Retinal pigment epithelial cell (primary cell): Measurements from ENCODE around the gene TMEM179B.

ENCODE experiments used
- DNase-seq: peaks from one replicate; pipeline ENCODE4 v3.0.0-alpha.2; 2010; ENCODE audit warnings: low read depth
- H3K4me3 ChIP-seq: 2 replicates; pipeline ENCODE4 v1.5.1; 2011; ENCODE audit warnings: mild to moderate bottlenecking, low read length, control low read depth, moderate library complexity
- TF ChIP-seq, protein P1 (sequence below): conservative IDR thresholded peaks from 2 replicates; pipeline ENCODE4 v1.5.1; 2011; ENCODE audit warnings: low read depth, low read length, control low read depth, inconsistent platforms

TMEM179B gene

DNA sequence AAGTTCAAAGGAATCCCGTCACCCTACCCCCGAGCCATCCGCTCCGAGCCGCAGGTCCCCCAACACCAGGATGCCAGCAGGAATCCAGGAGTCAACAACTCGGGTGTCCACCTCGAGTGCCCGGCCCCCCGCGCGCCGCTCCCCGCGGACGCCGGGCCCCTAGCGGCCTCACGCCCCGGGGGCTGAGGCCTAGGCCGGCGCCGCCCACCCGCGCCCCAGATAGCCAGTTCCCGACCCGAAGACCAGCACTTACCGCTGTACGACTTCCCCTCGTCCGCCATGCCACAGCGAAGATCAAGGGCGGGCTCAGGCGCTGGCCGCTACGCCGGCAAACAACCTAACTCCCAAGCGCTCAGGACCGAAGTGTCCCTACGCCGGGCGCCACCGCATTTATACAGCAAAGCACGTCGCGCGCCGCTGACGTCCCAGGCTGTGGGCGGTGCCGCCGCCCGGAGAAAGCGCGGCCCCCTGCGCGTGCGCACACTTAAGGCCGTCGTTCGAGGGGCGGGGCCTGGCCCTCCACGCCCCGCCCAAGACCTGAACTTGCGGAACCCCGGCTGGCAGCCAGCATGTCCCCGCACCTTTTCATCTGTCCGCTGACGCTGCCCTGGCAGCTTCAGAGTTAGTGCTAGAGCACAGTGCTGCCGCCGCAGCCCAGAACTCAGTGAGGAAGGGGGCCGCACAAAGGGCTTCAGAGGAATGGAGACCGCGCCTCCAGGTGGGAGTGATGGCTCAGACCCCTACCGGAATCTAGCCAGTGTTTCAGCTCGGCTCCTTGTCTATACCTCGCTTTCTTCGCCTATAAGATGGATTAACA is 18.1 kb downstream of the TMEM179B start, which contains the start of gene NXF1:
Gene NXF1 (minus strand): TSS at position 365 of the 817 bp plus-strand sequence. CDS start 84 bp downstream, at position 281.
- peak within 1 kb of the TSS; percentile 94 for H3K4me3 ChIP-seq
- TF ChIP-seq, protein P1, sequence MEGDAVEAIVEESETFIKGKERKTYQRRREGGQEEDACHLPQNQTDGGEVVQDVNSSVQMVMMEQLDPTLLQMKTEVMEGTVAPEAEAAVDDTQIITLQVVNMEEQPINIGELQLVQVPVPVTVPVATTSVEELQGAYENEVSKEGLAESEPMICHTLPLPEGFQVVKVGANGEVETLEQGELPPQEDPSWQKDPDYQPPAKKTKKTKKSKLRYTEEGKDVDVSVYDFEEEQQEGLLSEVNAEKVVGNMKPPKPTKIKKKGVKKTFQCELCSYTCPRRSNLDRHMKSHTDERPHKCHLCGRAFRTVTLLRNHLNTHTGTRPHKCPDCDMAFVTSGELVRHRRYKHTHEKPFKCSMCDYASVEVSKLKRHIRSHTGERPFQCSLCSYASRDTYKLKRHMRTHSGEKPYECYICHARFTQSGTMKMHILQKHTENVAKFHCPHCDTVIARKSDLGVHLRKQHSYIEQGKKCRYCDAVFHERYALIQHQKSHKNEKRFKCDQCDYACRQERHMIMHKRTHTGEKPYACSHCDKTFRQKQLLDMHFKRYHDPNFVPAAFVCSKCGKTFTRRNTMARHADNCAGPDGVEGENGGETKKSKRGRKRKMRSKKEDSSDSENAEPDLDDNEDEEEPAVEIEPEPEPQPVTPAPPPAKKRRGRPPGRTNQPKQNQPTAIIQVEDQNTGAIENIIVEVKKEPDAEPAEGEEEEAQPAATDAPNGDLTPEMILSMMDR, result peak; percentile 11
- DNase-seq, result peak; percentile 67

DNA sequence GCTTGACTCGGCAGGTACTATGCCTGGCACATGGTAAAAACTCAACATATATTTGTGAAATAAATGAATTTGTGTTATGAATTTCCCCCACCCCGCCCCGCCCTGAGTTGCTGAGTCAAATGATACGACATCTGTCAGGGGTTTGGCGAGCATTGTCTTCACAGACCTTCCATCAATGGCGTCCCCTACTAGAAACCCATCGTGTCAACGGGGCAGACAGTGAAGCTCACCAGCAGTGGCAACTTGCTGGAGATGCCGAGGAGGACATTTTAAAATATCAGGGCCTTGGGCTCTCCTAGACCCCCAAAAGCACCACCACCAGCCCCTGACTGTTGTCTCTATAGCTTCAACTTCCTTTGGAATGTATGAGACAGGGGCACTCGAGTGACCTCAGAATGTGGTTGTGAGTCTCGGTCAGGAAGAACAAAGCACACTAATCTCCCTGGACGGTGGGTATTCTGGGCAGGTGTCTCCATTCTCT is 18.8 kb downstream of the TMEM179B start:
- H3K4me3 ChIP-seq, result peak overlapping the region; percentile 94
- DNase-seq, result no peak
- TF ChIP-seq, protein P1, result no peak

DNA sequence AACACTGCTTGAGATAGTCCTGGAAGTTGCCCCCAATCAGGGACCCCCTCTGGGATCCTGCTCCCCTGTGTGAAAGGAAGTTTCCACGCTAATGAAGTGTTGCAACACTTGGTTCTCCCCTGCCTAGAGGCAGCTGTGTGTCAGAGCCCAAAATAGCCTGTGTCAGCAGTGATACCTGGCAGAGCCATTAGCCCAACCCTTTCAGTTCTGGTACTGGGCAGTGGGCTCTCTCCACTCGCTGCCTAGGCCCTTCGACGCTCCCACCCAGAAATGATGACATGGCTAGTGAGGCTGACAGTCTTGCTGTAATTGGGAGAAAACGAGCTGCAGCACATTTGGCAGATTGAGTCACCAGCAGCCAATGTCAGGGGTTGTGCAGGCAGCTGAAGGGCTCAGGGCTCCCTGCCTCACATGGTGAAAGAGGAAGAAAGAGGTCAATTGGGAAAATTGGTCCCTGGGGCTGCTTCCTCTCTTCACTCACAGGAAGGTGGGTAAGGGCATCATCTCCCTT is 19.5 kb downstream of the TMEM179B start:
- DNase-seq, result no peak
- H3K4me3 ChIP-seq, result no peak overlapping the region
- TF ChIP-seq, protein P1, result no peak

DNA sequence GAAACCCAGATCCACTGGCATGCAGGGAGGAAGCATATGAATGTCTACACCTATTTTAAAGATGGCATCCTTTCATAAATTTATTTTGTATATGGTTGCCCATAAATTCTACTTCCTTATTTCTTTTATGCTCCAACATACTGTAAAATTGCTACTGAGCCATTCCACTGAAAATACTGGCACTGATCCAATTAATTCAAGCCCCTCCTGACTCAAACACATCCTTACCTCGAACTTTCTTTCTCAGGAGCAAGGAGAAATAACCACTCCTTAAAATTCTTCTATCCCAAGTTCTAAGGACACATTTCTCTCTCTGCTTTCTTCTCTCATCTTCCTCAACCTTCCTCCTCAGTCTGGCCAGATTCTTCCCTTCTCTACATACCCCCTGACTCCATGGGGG is 23.5 kb downstream of the TMEM179B start:
- no peak for DNase-seq
- H3K4me3 ChIP-seq, result no peak overlapping the region
- TF ChIP-seq, protein P1, result no peak

DNA sequence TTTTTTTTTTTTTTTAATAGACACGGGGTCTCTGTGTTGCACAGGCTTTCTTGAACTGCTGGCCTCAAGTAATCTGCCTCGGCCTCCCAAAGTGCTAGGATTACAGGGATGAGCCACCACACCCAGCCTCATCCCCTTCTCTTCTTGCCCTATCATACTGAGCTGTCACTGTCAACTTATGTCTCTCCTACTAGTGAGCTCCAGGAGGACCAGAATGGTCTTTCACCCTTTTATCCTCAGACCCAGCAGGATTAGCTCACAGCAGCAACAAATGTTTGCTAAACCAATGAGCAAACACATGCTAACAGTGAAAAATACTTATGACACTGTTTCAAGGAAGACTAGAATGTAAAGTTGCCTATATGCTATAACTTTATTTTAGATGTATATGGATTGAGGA is 24.5 kb downstream of the TMEM179B start:
- TF ChIP-seq, protein P1, result no peak
- no peak overlapping the region for H3K4me3 ChIP-seq
- no peak for DNase-seq

DNA sequence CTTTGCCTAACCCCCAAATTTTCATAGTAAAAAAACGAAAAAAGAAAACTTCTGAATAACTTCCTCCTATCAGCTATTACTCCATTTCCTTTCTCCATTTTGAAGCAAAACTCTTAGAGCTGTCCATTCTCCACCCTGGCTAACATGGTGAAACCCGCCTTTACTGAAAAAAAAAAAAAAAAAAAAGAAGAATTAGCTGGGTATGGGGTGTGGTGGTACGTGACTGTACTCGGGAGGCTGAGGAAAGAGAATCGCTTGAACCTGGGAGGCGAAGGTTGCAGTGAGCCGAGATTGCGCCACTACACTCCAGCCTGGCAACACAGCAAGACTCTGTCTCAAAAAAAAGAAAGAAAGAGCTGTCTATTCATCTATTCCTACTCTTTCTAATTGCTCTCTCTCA is 29.4 kb downstream of the TMEM179B start:
- TF ChIP-seq, protein P1, result no peak
- H3K4me3 ChIP-seq, result no peak overlapping the region
- no peak for DNase-seq

DNA sequence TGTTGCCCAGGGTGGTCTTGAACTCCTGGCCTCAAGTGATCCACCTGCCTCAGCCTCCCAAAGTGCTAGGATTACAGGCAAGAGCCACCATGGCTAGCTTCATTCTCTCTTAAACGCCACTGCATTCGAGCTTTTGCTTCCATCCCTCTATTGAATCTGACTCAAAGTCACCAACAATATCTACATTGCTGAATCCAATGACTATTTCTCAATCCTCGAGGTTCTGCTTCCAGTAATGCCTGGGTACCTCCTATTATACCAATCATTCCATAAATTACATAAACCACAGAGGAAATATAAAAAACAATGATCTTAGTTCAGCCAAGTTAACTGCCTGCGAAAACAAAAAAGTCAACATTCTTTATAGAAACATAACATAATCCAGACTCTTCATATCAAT is 29.9 kb downstream of the TMEM179B start:
- H3K4me3 ChIP-seq, result no peak overlapping the region
- TF ChIP-seq, protein P1, result no peak
- no peak for DNase-seq
